K562 (cell line): Measurements from ENCODE around the gene DBH. TPM values are rescaled to one million over a fixed set of nuclear protein-coding genes. Genes with fewer than 3 reads are reported as not detected.

Experiments used
- AFF4 ChIP-seq: sonication (generic); formaldehyde crosslinking; IDR thresholded peaks from 2 replicates; pipeline ENCODE4 v1.8.0; 2023; ENCODE audit warnings: mild to moderate bottlenecking, missing genetic modification reagents
- NR2C2 ChIP-seq, 2 experiments: fragments of 200-800 bp in 1 of 2; sonication (Bioruptor generic) in 1 of 2; sonication (generic) in 1 of 2; formaldehyde crosslinking in 1 of 2; IDR thresholded peaks; 2 replicates each; pipeline versions ENCODE4 v1.6.1 to v1.8.0; 2016 to 2022; ENCODE audit warnings: mild to moderate bottlenecking in 1 of 2, missing compliant biosample characterization in 1 of 2, missing genetic modification characterization in 1 of 2, missing genetic modification reagents in 1 of 2
- POLR2G ChIP-seq: fragments of 200-400 bp; formaldehyde crosslinking; IDR thresholded peaks from 2 replicates; pipeline ENCODE4 v1.6.1; 2017; ENCODE audit warnings: low read depth, mild to moderate bottlenecking, antibody characterized with exemption, low read length, moderate library complexity
- ZNF609 ChIP-seq: sonication (generic); formaldehyde crosslinking; IDR thresholded peaks from 2 replicates; pipeline ENCODE4 v1.8.1; 2023; ENCODE audit warnings: missing genetic modification reagents, mild to moderate bottlenecking, borderline replicate concordance
- polyA plus RNA-seq, 8 experiments: library from polyadenylated mRNA; depleted of rRNA in 4 of 8; stranded (reverse) in 5 of 8; unstranded in 3 of 8; fragments of >200 nt; fragmentation: Nextera tagmentation in 2 of 8; fragmentation: Illumina TruSeq in 1 of 8; extraction: Ambion mirVana in 2 of 8; extraction: Trizol in 1 of 8; gene quantifications; 2 replicates each; pipeline versions ENCODE4 v1.2.1 to v1.2.3, GENCODE V29; 2011 to 2014; ENCODE audit warnings: inconsistent platforms in 1 of 8, missing spikeins in 1 of 8
- total RNA-seq, 7 experiments: library from RNA; depleted of rRNA in 6 of 7; stranded (reverse); fragments of >200 nt in 6 of 7; fragmentation: Illumina TruSeq in 2 of 7; extraction: Trizol in 2 of 7; gene quantifications; 2 replicates each; pipeline versions ENCODE4 v1.2.1 to v1.2.3, GENCODE V29; 2011 to 2021; ENCODE audit warnings: low replicate concordance in 1 of 7

Gene DBH
- total and polyA plus RNA-seq, 9 of the 15 experiments (the other 6 are each of a cell fraction or from before 2014, with no cell fraction given) = not detected

- no peak for TF ChIP-seq AFF4 (CRISPR knock-in tag)
- TF ChIP-seq POLR2G = no peak
- no peak for TF ChIP-seq ZNF609
- no peak for TF ChIP-seq NR2C2 (CRISPR knock-in tag; IDR thresholded peaks at IDR 0.05)
- no peak for TF ChIP-seq NR2C2 (tag; IDR thresholded peaks at IDR 0.05)
These were observed 63.4 kb downstream of the DBH start (continued) for GRCh38 chr9:133699546-133699945.
